HS-5 (cell line): ENCODE data around the gene ZNF420.
"Not testable (repeated sequence)": the region's sequence is repeated elsewhere in the genome, so short reads cannot be mapped to it uniquely, and the experiment has no call there.

Experiments used
- DNase-seq: peaks from one replicate; pipeline ENCODE4 v3.0.0-alpha.2; 2012; ENCODE audit warnings: low read depth

The ZNF420 gene

GRCh38 chr19:37077934-37078716 is at the start of gene ZNF420:
Gene ZNF420 (plus strand): TSS chr19:37078433. CDS start chr19:37089119, 10,686 bp downstream.
- DNase-seq = peak; percentile 68

- no peak for DNase-seq
These were observed 33.1 kb upstream of the ZNF420 start for GRCh38 chr19:37045140-37045539.

GRCh38 chr19:37055330-37055729 is 22.9 kb upstream of the ZNF420 start:
- no peak for DNase-seq

- no peak for DNase-seq
These were observed 21.5 kb upstream of the ZNF420 start for GRCh38 chr19:37056776-37057175.

GRCh38 chr19:37059142-37059541 is 19.1 kb upstream of the ZNF420 start:
- no peak for DNase-seq

- DNase-seq = not testable (repeated sequence)
These were observed 13.3 kb upstream of the ZNF420 start for GRCh38 chr19:37064886-37065285.

- DNase-seq = no peak
These were observed 4.1 kb upstream of the ZNF420 start for GRCh38 chr19:37074111-37074510.

- no peak for DNase-seq
These were observed 3.3 kb upstream of the ZNF420 start for GRCh38 chr19:37074819-37075362.

- not testable (repeated sequence) for DNase-seq
These were observed 1.7 kb upstream of the ZNF420 start for GRCh38 chr19:37076524-37076923.

- peak; percentile 0 for DNase-seq
These were observed 716 bp upstream of the ZNF420 start for GRCh38 chr19:37077501-37077933.

- DNase-seq = peak; percentile 0
These were observed 442 bp downstream of the ZNF420 start for GRCh38 chr19:37078717-37079032.

- no peak for DNase-seq
These were observed 1.0 kb downstream of the ZNF420 start for GRCh38 chr19:37079238-37079637.

- DNase-seq = no peak
These were observed 4.1 kb downstream of the ZNF420 start for GRCh38 chr19:37082307-37082706.

GRCh38 chr19:37087110-37087509 is 8.9 kb downstream of the ZNF420 start:
- no peak for DNase-seq

GRCh38 chr19:37095859-37096258 is 17.6 kb downstream of the ZNF420 start:
- DNase-seq = no peak

- DNase-seq = no peak
These were observed 20.3 kb downstream of the ZNF420 start for GRCh38 chr19:37098570-37098969.

GRCh38 chr19:37104135-37104534 is 25.9 kb downstream of the ZNF420 start:
- not testable (repeated sequence) for DNase-seq

- not testable (repeated sequence) for DNase-seq
These were observed 33.5 kb downstream of the ZNF420 start for GRCh38 chr19:37111753-37112152.

GRCh38 chr19:37114001-37114400 is 35.8 kb downstream of the ZNF420 start:
- DNase-seq = no peak

GRCh38 chr19:37122093-37122492 is 43.9 kb downstream of the ZNF420 start:
- DNase-seq = not testable (repeated sequence)

GRCh38 chr19:37127999-37128820 is 50.0 kb downstream of the ZNF420 start:
- no peak for DNase-seq

GRCh38 chr19:37128821-37129177 is 50.6 kb downstream of the ZNF420 start:
- no peak for DNase-seq

- no peak for DNase-seq
These were observed 57.9 kb downstream of the ZNF420 start for GRCh38 chr19:37136111-37136510.
